HL-60 (cell line): ENCODE measurements around the gene LGALS9.

Experiments
- GABPA ChIP-seq: IDR thresholded peaks from 2 replicates; pipeline ENCODE4 v1.6.1; 2012; ENCODE audit warnings: low read depth
- POLR2AphosphoS5 ChIP-seq: IDR thresholded peaks from 2 replicates; pipeline ENCODE4 v1.6.1; 2012; ENCODE audit warnings: low read depth
- SPI1 ChIP-seq: IDR thresholded peaks from 2 replicates; pipeline ENCODE4 v1.6.1; 2012; ENCODE audit warnings: low read depth, mild to moderate bottlenecking, borderline replicate concordance
- TF ChIP-seq, protein P1 (sequence below): IDR thresholded peaks from one replicate; pipeline ENCODE4 v1.5.1; 2011; ENCODE audit warnings: low read length, control low read depth, inconsistent platforms; ENCODE audit not compliant: insufficient read depth
- TF ChIP-seq, protein P2 (sequence below): IDR thresholded peaks from 2 replicates; pipeline ENCODE4 v1.6.1; 2012; ENCODE audit warnings: low read depth; ENCODE audit not compliant: insufficient replicate concordance

DNA sequence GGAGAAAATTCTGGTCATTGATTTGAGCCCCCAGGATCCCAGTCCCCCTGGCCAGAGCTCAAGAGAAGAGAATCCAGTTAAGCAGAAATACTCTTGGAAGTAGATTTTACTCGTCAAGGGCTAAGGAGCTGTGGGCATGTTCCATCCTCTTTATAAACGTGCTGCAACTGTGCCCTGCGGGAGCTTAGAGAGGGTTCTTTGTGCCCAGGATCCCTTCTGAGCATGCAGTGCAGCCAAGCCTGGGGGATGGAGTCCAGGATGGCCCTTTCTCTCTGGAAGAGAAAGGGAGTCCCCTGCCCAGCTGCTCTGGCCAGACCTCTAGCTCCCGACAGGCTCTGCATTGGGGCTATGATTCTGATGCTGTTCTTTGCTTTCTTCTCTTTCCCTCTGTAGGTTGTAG, 9.5 kb upstream of the LGALS9 start:
- TF ChIP-seq POLR2AphosphoS5, result no peak
- TF ChIP-seq GABPA, result no peak
- TF ChIP-seq, protein P1, sequence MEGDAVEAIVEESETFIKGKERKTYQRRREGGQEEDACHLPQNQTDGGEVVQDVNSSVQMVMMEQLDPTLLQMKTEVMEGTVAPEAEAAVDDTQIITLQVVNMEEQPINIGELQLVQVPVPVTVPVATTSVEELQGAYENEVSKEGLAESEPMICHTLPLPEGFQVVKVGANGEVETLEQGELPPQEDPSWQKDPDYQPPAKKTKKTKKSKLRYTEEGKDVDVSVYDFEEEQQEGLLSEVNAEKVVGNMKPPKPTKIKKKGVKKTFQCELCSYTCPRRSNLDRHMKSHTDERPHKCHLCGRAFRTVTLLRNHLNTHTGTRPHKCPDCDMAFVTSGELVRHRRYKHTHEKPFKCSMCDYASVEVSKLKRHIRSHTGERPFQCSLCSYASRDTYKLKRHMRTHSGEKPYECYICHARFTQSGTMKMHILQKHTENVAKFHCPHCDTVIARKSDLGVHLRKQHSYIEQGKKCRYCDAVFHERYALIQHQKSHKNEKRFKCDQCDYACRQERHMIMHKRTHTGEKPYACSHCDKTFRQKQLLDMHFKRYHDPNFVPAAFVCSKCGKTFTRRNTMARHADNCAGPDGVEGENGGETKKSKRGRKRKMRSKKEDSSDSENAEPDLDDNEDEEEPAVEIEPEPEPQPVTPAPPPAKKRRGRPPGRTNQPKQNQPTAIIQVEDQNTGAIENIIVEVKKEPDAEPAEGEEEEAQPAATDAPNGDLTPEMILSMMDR, result no peak
- TF ChIP-seq, protein P2, sequence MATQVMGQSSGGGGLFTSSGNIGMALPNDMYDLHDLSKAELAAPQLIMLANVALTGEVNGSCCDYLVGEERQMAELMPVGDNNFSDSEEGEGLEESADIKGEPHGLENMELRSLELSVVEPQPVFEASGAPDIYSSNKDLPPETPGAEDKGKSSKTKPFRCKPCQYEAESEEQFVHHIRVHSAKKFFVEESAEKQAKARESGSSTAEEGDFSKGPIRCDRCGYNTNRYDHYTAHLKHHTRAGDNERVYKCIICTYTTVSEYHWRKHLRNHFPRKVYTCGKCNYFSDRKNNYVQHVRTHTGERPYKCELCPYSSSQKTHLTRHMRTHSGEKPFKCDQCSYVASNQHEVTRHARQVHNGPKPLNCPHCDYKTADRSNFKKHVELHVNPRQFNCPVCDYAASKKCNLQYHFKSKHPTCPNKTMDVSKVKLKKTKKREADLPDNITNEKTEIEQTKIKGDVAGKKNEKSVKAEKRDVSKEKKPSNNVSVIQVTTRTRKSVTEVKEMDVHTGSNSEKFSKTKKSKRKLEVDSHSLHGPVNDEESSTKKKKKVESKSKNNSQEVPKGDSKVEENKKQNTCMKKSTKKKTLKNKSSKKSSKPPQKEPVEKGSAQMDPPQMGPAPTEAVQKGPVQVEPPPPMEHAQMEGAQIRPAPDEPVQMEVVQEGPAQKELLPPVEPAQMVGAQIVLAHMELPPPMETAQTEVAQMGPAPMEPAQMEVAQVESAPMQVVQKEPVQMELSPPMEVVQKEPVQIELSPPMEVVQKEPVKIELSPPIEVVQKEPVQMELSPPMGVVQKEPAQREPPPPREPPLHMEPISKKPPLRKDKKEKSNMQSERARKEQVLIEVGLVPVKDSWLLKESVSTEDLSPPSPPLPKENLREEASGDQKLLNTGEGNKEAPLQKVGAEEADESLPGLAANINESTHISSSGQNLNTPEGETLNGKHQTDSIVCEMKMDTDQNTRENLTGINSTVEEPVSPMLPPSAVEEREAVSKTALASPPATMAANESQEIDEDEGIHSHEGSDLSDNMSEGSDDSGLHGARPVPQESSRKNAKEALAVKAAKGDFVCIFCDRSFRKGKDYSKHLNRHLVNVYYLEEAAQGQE, result no peak
- TF ChIP-seq SPI1, result no peak
